Vagina (tissue), 2 donors: ENCODE data around the gene KCNK4.
"Not testable (repeated sequence)": the region's sequence is repeated elsewhere in the genome, so short reads cannot be mapped to it uniquely, and the experiment has no call there.

Experiments used
- POLR2A ChIP-seq, 2 donors: fragments of 450-650 bp; IDR thresholded peaks; one replicate each; pipeline ENCODE4 v1.6.1; 2017; ENCODE audit warnings: antibody characterized with exemption in 2 of 2, mild to moderate bottlenecking in 2 of 2, moderate library complexity in 2 of 2
- TF ChIP-seq, protein P1 (sequence below), 3 experiments: fragments of 450-650 bp in 2 of 3; fragments of 200-600 bp in 1 of 3; sonication (generic) in 1 of 3; IDR thresholded peaks; one replicate each; pipeline ENCODE4 v1.5.1; 2017 to 2019; ENCODE audit warnings: antibody characterized with exemption in 3 of 3, mild to moderate bottlenecking in 2 of 3, moderate library complexity in 2 of 3

DNA sequence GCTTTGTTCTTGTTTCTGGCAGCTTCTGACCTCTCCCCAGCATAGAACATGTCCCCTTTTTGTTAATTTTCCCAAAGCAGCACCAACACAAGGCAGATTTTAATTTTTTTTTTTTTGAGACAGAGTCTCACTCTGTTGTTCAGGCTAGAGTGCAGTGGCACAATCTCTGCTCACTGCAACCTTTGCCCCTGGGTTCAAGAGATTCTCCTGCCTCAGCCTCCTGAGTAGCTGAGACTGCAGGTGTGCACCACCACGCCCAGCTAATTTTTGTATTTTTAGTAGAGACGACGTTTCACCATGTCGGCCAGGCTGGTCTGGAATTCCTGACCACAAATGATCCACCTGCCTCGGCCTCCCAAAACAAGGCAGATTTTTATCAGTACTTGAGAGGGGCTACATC is 16.7 kb downstream of the KCNK4 start:
- TF ChIP-seq POLR2A (IDR thresholded peaks at IDR 0.05): not testable (repeated sequence)
- TF ChIP-seq, protein P1, sequence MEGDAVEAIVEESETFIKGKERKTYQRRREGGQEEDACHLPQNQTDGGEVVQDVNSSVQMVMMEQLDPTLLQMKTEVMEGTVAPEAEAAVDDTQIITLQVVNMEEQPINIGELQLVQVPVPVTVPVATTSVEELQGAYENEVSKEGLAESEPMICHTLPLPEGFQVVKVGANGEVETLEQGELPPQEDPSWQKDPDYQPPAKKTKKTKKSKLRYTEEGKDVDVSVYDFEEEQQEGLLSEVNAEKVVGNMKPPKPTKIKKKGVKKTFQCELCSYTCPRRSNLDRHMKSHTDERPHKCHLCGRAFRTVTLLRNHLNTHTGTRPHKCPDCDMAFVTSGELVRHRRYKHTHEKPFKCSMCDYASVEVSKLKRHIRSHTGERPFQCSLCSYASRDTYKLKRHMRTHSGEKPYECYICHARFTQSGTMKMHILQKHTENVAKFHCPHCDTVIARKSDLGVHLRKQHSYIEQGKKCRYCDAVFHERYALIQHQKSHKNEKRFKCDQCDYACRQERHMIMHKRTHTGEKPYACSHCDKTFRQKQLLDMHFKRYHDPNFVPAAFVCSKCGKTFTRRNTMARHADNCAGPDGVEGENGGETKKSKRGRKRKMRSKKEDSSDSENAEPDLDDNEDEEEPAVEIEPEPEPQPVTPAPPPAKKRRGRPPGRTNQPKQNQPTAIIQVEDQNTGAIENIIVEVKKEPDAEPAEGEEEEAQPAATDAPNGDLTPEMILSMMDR (IDR thresholded peaks at IDR 0.05): not testable (repeated sequence)
